Stimulated activated CD4-positive, alpha-beta T cell treated with anti-CD3 and anti-CD28 coated beads, TNF-alpha, amount 100 ng/mL, for 24 hours (primary cell): ENCODE measurements around the gene CCT3.
"Not testable (repeated sequence)": the region's sequence is repeated elsewhere in the genome, so short reads cannot be mapped to it uniquely, and the experiment has no call there.

Source experiments
- DNase-seq, 3 experiments: peaks; one replicate each; pipeline ENCODE4 v3.0.0-alpha.2; 2020; ENCODE audit warnings: low read depth in 3 of 3

The CCT3 gene

GRCh38 chr1:156338180-156338976 lies at the start of gene CCT3, which contains the start of gene TSACC:
TSS of gene CCT3 (minus strand) at chr1:156338292. CDS start at chr1:156338184, 108 bp downstream.
TSS of gene TSACC (plus strand) at chr1:156338526. CDS start at chr1:156339758, 1,232 bp downstream.
- peak; percentile 98 to 99 (median 98) for DNase-seq

GRCh38 chr1:156387870-156388173 lies 49.7 kb upstream of the CCT3 start:
- DNase-seq, result no peak

- no peak for DNase-seq
Measured at GRCh38 chr1:156386949-156387869, 49.1 kb upstream of the CCT3 start.

GRCh38 chr1:156386134-156386901 lies 48.2 kb upstream of the CCT3 start:
- DNase-seq, result no peak

GRCh38 chr1:156385534-156386031 lies 47.5 kb upstream of the CCT3 start:
- peak; percentile 56 to 65 (median 64) for DNase-seq

- DNase-seq, result no peak
Measured at GRCh38 chr1:156384658-156385057, 46.6 kb upstream of the CCT3 start.

- DNase-seq, result no peak
Measured at GRCh38 chr1:156384007-156384406, 45.9 kb upstream of the CCT3 start.

GRCh38 chr1:156383023-156383422 lies 44.9 kb upstream of the CCT3 start:
- DNase-seq, result peak; percentile 40 to 69 (median 42)

GRCh38 chr1:156382561-156382960 lies 44.5 kb upstream of the CCT3 start:
- no peak for DNase-seq

GRCh38 chr1:156379420-156380165 lies 41.5 kb upstream of the CCT3 start:
- DNase-seq, result no peak

- no peak for DNase-seq
Measured at GRCh38 chr1:156378557-156378956, 40.5 kb upstream of the CCT3 start.

- no peak for DNase-seq
Measured at GRCh38 chr1:156376958-156377919, 39.1 kb upstream of the CCT3 start.

GRCh38 chr1:156376146-156376545 lies 38.1 kb upstream of the CCT3 start:
- DNase-seq, result no peak

- DNase-seq, result no peak
Measured at GRCh38 chr1:156373546-156373945, 35.5 kb upstream of the CCT3 start.

GRCh38 chr1:156372876-156373275 lies 34.8 kb upstream of the CCT3 start:
- no peak for DNase-seq

- DNase-seq, result no peak
Measured at GRCh38 chr1:156372265-156372586, 34.1 kb upstream of the CCT3 start.

- no peak for DNase-seq
Measured at GRCh38 chr1:156371553-156372264, 33.6 kb upstream of the CCT3 start.

- DNase-seq, result not testable (repeated sequence)
Measured at GRCh38 chr1:156369685-156370286, 31.7 kb upstream of the CCT3 start.
